Kidney epithelial cell (primary cell): ENCODE results near the gene ITGA4. TPM values are rescaled to one million over a fixed set of nuclear protein-coding genes. Genes with fewer than 3 reads are reported as not detected.

Experiments
- DNase-seq: peaks from one replicate; pipeline ENCODE4 v3.0.0-alpha.2; 2010; ENCODE audit warnings: low read depth
- H3K27me3 ChIP-seq: 2 replicates; pipeline ENCODE4 v1.6.0; 2011; ENCODE audit warnings: low read length; ENCODE audit not compliant: control insufficient read depth, insufficient read depth
- H3K36me3 ChIP-seq: 2 replicates; pipeline ENCODE4 v1.5.1; 2011; ENCODE audit warnings: low read length; ENCODE audit not compliant: control insufficient read depth, insufficient read depth
- H3K4me3 ChIP-seq: 2 replicates; pipeline ENCODE4 v1.5.1; 2011; ENCODE audit warnings: low read depth, mild to moderate bottlenecking, control low read depth, low read length
- CTCF ChIP-seq: IDR thresholded peaks from 2 replicates; pipeline ENCODE4 v1.5.1; 2011; ENCODE audit warnings: mild to moderate bottlenecking, moderate library complexity, low read length, control low read depth, inconsistent platforms; ENCODE audit not compliant: insufficient read depth, poor library complexity, severe bottlenecking
- total RNA-seq: library from RNA; depleted of rRNA; stranded (reverse); fragments of >200 nt; gene quantifications from 2 replicates; pipeline ENCODE4 v1.2.3, GENCODE V29; 2015

ITGA4 gene
- total RNA-seq, 1 donor from 2014 or later: 11.0 TPM

- no peak for TF ChIP-seq CTCF
- Histone ChIP-seq H3K36me3 (no peaks in the 10 kb centered on the region), H3K4me3 (no peak overlapping the region), H3K27me3 (no peaks in the 10 kb centered on the region)
- DNase-seq: no peak
These were observed 4.1 kb downstream of the ITGA4 start for GRCh38 chr2:181461056-181461997.

- Histone ChIP-seq H3K27me3 (no peaks in the 10 kb centered on the region), H3K36me3 (no peaks in the 10 kb centered on the region), H3K4me3 (no peak overlapping the region)
- no peak for DNase-seq
- no peak for TF ChIP-seq CTCF
These were observed 4.8 kb downstream of the ITGA4 start for GRCh38 chr2:181462033-181462432.

GRCh38 chr2:181463588-181463987 is 6.4 kb downstream of the ITGA4 start:
- Histone ChIP-seq H3K27me3 (no peaks in the 10 kb centered on the region), H3K4me3 (no peak overlapping the region), H3K36me3 (no peaks in the 10 kb centered on the region)
- TF ChIP-seq CTCF: no peak
- no peak for DNase-seq

GRCh38 chr2:181464966-181465365 is 7.8 kb downstream of the ITGA4 start:
- H3K4me3 ChIP-seq: no peak overlapping the region
- no peak for TF ChIP-seq CTCF
- H3K36me3 ChIP-seq: no peaks in the 10 kb centered on the region
- no peaks in the 10 kb centered on the region for H3K27me3 ChIP-seq
- no peak for DNase-seq

GRCh38 chr2:181465676-181466375 is 8.6 kb downstream of the ITGA4 start:
- DNase-seq: no peak
- H3K27me3 ChIP-seq: no peaks in the 10 kb centered on the region
- H3K4me3 ChIP-seq: no peak overlapping the region
- no peak for TF ChIP-seq CTCF
- H3K36me3 ChIP-seq: no peaks in the 10 kb centered on the region
